Erythroblast (primary cell): ENCODE results near the gene GNL3L.
A peak's percentile ranks its signal among the peaks of the same experiment; 100 is the strongest.

Source experiments
- GATA1 ChIP-seq: IDR thresholded peaks from 2 replicates; pipeline ENCODE4 v1.6.1; 2011; ENCODE audit warnings: low read depth, mild to moderate bottlenecking, control low read depth, low read length, moderate library complexity
- POLR2A ChIP-seq: IDR thresholded peaks from 2 replicates; pipeline ENCODE4 v1.6.1; 2011; ENCODE audit warnings: mild to moderate bottlenecking, low read length

DNA sequence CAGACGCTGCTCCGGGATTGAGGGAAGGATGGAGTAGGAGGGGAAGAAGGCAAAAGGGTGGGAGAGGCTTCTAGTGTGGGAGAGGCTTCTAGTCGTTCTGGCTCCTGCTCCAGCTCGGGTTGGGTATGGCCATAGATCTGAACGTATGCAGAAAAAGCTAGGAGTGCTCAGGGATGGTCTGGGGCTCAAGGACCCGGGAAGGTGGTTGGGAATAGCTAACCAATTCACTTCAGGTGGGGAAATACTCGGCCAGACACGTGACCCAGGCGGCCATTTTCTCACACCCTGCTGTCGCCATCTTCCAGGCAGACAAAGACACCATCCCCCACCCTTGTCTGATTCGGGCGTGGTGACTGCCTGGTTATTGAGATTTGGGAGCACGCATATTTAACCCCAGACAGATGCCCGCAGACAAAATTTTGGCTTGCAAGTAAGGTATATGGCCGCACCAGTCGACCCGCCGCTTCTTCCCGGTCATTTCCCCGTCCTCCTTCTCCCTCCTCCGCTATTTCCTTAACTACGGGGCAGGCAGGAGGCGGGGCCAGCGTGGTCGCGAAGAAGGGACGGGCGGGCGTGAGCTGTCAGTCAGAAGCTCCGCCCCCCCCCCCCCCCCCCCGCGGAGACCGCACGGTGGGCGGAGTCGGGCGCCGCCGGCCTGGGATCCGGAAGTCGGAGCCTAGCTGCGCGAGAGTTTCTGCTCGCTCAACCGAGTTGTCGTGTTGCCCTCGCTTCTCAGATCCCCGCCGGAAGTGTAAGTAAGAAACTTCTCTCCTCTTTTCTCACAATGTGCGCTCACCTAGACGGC is at the start of gene GNL3L:
- TF ChIP-seq POLR2A (peak; percentile 62), GATA1 (no peak)
